OCI-LY3 (cell line): ENCODE measurements around the gene ATP8B3.

Experiments used
- CTCF ChIP-seq: fragments of 200-600, 300-600 bp; sonication (generic); IDR thresholded peaks from 2 replicates; pipeline ENCODE4 v1.5.1; 2014; ENCODE audit warnings: antibody characterized with exemption, low read length, low read depth
- EZH2phosphoT487 ChIP-seq: fragments of 200-600 bp; shearing (Covaris generic); IDR thresholded peaks from 2 replicates; pipeline ENCODE4 v1.6.1; 2018; ENCODE audit warnings: antibody characterized with exemption, mixed run types, low read depth

DNA sequence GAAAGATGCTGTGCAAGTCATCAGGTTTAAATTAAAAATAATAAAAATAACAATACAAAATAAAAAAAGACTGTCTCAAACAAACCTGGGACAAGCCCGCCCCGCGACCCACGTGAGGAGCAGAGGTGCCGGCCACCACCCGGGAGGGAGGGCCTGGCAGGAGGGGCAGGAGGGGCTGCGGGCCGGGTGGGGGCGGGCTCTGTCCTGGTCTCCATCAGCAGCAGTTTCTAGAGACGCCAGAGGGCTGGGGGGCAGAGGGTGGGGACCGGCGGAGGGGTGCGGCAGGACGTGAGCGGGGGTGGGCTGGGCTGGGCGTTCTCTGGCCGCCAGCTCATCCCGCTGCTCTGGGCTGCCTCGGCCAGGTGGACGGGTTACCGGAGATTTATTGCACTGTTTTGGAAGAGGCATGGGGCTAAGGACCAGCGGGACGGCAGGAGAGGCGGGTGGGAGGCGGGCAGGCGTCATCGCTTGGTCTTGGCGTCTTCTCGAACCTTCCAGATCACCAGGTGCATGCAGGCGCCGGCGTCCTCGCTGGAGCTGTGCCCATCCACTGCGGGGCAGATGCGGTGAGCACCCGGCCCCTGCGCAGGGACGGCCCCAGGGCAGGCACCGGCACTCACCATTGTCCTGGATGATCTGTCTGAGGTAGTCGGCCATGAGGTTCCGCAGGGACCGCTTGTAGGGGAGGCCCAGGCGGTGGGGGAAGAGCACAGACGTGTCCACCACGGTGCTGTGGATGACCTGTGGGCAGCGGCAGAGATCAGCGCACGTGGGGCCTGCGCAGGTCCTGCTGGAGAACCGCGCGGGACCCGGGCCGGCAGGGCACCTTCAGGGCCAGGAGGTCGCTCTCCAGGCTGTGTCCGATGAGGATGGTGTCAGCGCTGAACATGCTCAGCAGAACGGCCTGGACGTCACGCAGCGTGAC is 3.8 kb upstream of the ATP8B3 start:
- TF ChIP-seq CTCF = no peak
- TF ChIP-seq EZH2phosphoT487 = no peak
